Stimulated activated effector memory CD8-positive, alpha-beta T cell treated with anti-CD3 and anti-CD28 coated beads, Interleukin-12 subunit alpha, Interleukin-12 subunit beta, amount 100 ng/mL, for 72 hours (primary cell): ENCODE data around the gene SERPINE1.

Experiments
- ATAC-seq: fragments of 150-1000 bp; cut with Tn5 transposase; 2 replicates; pipeline ENCODE4 v1.10.0; 2021
- DNase-seq, 2 donors: peaks; one replicate each; pipeline ENCODE4 v3.0.0; 2021 to 2022; ENCODE audit warnings: low spot score in 2 of 2
- H3K27ac Mint-ChIP-seq: one replicate; pipeline ENCODE4 v1.8.0; 2022; ENCODE audit warnings: mild to moderate bottlenecking, mixed read lengths
- H3K36me3 Mint-ChIP-seq: one replicate; pipeline ENCODE4 v1.8.0; 2022; ENCODE audit warnings: mild to moderate bottlenecking, mixed read lengths
- H3K4me1 Mint-ChIP-seq: one replicate; pipeline ENCODE4 v1.8.0; 2022; ENCODE audit warnings: mixed read lengths
- H3K4me3 Mint-ChIP-seq: one replicate; pipeline ENCODE4 v1.8.0; 2022; ENCODE audit warnings: mild to moderate bottlenecking, mixed read lengths
- H3K9me3 Mint-ChIP-seq: one replicate; pipeline ENCODE4 v1.8.0; 2022; ENCODE audit warnings: mixed read lengths

SERPINE1 gene

DNA sequence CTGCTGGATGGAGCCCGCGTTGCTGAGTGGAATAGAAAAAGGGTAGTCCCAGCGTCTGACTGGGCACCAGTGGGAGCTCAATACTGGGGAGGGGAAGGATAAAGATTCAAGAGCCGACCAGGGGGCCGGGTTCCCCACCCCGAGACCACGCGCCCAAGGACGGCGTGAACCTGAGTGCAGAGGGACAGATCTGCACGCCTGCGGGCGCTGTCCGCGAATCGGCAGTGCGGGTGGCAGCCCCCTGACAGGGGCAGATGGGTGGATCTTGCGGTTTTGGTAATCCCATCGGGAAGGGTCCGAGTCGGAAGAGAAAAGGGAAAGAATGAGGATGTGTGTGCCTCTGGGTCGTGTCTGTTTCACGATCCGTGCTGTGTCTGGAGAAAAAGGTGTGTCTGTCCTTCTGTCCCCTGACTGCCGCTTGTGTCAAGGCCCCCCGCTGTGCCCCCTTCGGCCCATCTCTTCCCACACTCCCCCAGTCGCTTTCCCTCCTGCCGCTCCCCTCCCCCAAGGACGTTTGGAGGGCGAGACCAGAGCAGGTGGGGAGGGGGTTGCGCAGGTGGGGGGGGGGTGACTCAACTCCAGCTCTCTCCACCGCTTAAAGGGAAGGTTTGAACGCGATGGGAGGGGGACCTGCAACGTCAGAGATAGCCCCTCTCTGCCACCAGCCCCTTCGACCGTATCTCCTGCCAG is 39.2 kb downstream of the SERPINE1 start:
- ATAC-seq (no peak), DNase-seq (no peak)
- Mint-ChIP-seq H3K27ac (peak overlapping the region; percentile 86), H3K4me1 (peaks cover 62% of the 10 kb centered on the region), H3K9me3 (no peaks in the 10 kb centered on the region), H3K36me3 (peaks cover 27% of the 10 kb centered on the region), H3K4me3 (peak overlapping the region; percentile 89)

GRCh38 chr7:101166648-101166908 is 39.7 kb downstream of the SERPINE1 start:
- ATAC-seq, result no peak
- Mint-ChIP-seq H3K36me3 (peaks cover 27% of the 10 kb centered on the region), H3K4me1 (peaks cover 66% of the 10 kb centered on the region), H3K27ac (no peak overlapping the region), H3K9me3 (no peaks in the 10 kb centered on the region), H3K4me3 (peak overlapping the region; percentile 89)
- DNase-seq, result no peak

- Mint-ChIP-seq H3K27ac (no peak overlapping the region), H3K9me3 (no peaks in the 10 kb centered on the region), H3K4me1 (peaks cover 71% of the 10 kb centered on the region), H3K36me3 (peaks cover 27% of the 10 kb centered on the region), H3K4me3 (peak overlapping the region; percentile 89)
- ATAC-seq (no peak), DNase-seq (no peak)
Measured at GRCh38 chr7:101166909-101167644, 40.2 kb downstream of the SERPINE1 start.

DNA sequence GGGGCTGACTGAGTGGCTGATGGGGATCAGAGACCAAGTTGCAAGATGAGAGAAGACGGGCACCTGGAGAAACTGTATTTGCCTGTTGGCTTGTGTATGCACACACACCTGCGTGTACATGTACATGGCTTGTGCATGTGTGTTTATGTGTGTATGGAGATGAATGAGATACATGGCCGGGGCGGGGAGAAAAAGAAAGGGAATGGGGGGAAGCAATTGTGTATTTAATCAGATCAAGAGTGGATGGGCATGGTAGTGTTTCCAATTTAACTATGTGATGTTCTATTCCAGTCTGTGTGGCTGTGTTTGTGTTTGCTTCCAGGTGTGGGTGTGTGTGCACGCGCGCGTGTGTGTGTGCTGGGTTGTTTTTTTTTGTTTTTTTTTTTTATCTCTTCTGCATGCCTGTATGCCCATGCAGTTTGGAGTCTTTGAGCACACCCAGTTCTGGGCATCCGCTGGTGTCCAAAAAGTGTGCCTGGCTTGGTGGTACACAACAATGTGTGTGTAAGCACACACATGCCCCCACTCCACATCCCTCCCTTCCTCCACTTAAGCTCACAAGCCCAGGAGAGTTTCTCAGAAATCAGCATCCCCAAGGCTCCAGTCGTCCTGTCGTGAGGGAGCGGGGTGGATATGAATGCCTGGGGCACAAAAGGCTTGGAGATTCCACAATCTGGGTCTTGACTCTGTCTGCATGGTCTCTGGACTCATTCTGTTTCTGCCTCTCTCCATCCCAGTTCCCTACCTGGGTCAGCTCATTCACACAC is 40.9 kb downstream of the SERPINE1 start:
- H3K36me3 Mint-ChIP-seq, result peaks cover 27% of the 10 kb centered on the region
- peak overlapping the region; percentile 58 for H3K4me3 Mint-ChIP-seq
- no peaks in the 10 kb centered on the region for H3K9me3 Mint-ChIP-seq
- ATAC-seq (no peak), DNase-seq (no peak)
- peaks cover 74% of the 10 kb centered on the region for H3K4me1 Mint-ChIP-seq
- H3K27ac Mint-ChIP-seq, result no peak overlapping the region

GRCh38 chr7:101168412-101169049 is 41.6 kb downstream of the SERPINE1 start:
- no peak for ATAC-seq
- H3K4me3 Mint-ChIP-seq, result peak overlapping the region; percentile 58
- peaks cover 81% of the 10 kb centered on the region for H3K4me1 Mint-ChIP-seq
- peaks cover 23% of the 10 kb centered on the region for H3K36me3 Mint-ChIP-seq
- H3K27ac Mint-ChIP-seq, result no peak overlapping the region
- no peak for DNase-seq
- no peaks in the 10 kb centered on the region for H3K9me3 Mint-ChIP-seq

- Mint-ChIP-seq H3K4me1 (peaks cover 89% of the 10 kb centered on the region), H3K9me3 (no peaks in the 10 kb centered on the region), H3K4me3 (peak overlapping the region; percentile 58), H3K36me3 (peaks cover 21% of the 10 kb centered on the region), H3K27ac (no peak overlapping the region)
- DNase-seq (no peak), ATAC-seq (peak; percentile 2)
Measured at GRCh38 chr7:101169110-101169837, 42.4 kb downstream of the SERPINE1 start.

DNA sequence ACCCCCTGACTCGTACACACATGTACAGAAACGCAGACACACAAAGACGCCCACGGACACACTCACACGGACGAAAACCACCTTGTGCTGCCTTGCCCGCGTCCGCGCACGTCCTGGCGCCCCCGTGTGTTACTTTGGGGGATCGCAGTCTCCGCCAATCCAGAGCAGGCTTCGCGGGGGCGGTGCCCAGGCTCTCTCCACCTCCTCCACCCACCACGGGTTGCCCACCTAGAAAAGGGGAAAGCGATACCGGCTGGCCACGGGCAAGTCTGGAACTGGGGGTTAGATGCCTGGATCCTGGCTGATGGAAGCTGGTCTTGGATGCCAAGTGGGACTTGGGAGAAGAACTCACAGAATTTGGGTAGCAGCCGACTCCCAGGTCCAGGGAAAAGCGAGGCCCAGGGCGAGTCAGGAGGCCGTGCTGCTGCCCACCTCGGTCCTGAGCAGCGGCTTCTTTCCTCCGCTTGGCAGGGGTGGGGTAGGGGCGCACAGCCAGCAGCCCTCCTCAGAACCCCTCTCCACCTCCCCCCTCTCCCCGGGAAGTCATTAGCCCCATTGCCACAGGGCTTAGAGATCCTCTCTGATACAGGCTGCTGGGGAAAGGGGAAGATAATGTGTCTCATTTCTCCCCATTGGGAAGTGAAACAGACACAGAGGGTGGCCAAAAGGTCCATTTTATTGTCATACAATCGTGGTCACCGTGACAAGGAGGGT is 43.1 kb downstream of the SERPINE1 start:
- DNase-seq (peak; percentile 84 to 94), ATAC-seq (peak; percentile 55)
- Mint-ChIP-seq H3K9me3 (no peaks in the 10 kb centered on the region), H3K4me1 (peaks cover 90% of the 10 kb centered on the region), H3K4me3 (peak overlapping the region; percentile 58), H3K36me3 (peaks cover 17% of the 10 kb centered on the region), H3K27ac (no peak overlapping the region)

DNA sequence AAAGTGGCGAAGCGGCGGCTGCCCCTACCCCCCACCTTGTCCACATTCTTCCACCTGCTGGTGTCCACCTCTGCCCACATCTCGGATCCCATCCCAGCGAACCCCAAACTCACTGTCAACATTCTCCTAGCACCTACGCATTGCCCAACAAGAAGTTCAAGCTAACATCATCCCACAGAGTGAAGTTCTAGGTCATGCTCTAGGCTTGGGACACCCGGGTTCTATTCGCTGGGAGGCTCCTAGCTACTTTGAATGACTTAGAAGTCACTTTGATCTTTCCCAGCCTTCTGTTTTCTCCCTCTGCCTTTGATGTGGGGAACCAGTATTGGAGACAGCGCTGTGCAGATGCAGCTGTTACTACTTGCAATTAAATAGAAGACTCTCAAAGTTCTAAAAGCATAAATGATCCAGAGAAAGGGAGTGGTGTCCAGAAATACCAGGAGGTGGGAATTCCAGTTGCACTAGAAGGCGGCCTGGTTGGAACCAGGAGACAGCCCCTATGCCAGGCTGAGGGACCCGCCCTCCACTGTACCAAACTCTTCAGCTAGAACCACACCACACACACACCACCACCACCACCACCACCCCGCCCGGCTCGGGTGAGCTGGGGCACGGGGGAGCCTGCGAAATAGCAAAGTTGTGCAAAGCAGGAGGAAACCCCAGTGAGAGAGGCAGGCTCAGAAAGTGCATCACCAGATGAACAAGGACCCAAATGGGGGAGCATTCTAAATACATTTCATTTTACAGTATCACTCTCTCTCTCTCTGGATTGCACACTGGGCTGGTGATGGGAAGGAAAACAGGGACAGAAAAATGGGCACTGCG is 43.9 kb downstream of the SERPINE1 start:
- H3K27ac Mint-ChIP-seq, result no peak overlapping the region
- H3K4me1 Mint-ChIP-seq, result peaks cover 85% of the 10 kb centered on the region
- no peak for ATAC-seq
- H3K4me3 Mint-ChIP-seq, result peak overlapping the region; percentile 34
- peaks cover 8% of the 10 kb centered on the region for H3K36me3 Mint-ChIP-seq
- DNase-seq, result no peak
- H3K9me3 Mint-ChIP-seq, result no peaks in the 10 kb centered on the region

GRCh38 chr7:101171442-101171837 is 44.5 kb downstream of the SERPINE1 start:
- Mint-ChIP-seq H3K36me3 (peaks cover 6% of the 10 kb centered on the region), H3K4me3 (peak overlapping the region; percentile 34), H3K4me1 (peaks cover 79% of the 10 kb centered on the region), H3K9me3 (no peaks in the 10 kb centered on the region), H3K27ac (no peak overlapping the region)
- ATAC-seq (no peak), DNase-seq (no peak)

- ATAC-seq (no peak), DNase-seq (no peak)
- peaks cover 6% of the 10 kb centered on the region for H3K36me3 Mint-ChIP-seq
- peak overlapping the region; percentile 60 for H3K4me3 Mint-ChIP-seq
- no peak overlapping the region for H3K27ac Mint-ChIP-seq
- H3K9me3 Mint-ChIP-seq, result no peaks in the 10 kb centered on the region
- peaks cover 72% of the 10 kb centered on the region for H3K4me1 Mint-ChIP-seq
Measured at GRCh38 chr7:101172005-101172853, 45.3 kb downstream of the SERPINE1 start.

DNA sequence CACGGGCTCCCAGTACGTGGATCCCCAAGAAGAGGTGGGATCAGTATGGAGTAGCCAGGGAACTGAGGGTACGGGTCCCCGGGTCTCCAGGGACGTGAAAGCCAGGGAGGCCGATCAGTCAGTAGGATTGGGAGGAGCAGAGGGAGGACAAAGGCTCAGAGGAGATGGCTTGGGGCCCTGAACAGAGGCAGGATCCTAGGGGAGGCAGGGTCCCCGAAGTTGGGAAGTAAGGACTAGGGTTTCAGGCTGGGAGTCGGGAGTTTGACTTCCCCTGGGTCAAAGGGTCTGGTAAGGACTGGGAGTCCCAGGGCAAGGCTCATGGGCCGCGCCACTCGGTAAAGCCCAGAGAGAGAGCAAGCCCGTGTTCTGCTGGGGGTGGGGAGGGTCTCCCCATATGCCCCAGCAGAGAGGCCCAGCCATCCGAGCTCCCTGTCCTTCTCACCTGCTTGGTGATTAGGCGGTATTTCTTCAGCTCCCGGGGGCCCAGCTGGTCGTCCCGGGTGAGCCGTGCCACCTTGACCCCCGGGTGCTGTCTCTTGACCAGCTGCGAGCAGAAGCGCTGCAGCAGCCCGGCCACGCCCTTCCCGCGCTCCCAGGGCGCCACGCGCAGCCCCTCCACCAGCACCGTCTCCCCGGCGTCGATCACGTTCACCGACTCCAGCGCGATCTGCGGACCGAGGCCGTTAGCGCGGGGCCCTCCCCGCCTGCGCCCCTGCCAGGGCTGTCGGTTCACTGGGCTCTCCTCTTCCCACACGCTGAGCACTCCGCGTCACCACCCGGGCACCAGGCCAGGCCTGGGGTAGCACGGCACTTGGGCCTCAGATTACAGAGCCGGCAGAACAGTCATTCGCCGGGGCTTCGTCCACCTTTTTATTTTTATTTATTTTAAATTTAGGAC is 46.2 kb downstream of the SERPINE1 start:
- H3K36me3 Mint-ChIP-seq, result peaks cover 6% of the 10 kb centered on the region
- no peak for DNase-seq
- peak overlapping the region; percentile 60 for H3K4me3 Mint-ChIP-seq
- peaks cover 65% of the 10 kb centered on the region for H3K4me1 Mint-ChIP-seq
- peak; percentile 34 for ATAC-seq
- no peak overlapping the region for H3K27ac Mint-ChIP-seq
- no peaks in the 10 kb centered on the region for H3K9me3 Mint-ChIP-seq

DNA sequence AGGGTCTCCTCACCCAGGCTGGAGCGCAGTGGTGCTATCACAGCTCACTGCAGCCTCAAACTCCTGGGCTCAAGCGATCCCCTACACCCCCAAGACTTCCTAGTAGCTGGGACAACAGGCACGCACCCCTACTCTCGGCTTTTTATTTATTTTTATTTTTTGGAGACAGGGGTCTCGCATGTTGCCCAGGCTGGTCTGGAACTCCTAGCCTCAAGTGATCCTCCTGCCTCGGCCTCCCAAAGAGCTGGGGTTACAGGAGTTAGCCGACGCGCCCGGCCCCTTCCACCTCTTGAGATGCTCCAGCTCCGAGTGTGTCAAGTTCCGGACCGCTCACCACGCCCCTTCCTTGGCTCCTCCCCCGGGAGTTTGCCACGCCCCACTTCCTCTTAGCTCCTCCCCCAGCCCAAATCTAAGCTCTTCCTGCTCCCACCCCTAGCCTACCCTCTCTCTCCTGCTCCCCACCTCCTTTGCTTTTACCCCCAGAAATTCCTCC is 46.9 kb downstream of the SERPINE1 start:
- Mint-ChIP-seq H3K36me3 (peaks cover 6% of the 10 kb centered on the region), H3K4me1 (peaks cover 59% of the 10 kb centered on the region), H3K9me3 (no peaks in the 10 kb centered on the region), H3K27ac (no peak overlapping the region), H3K4me3 (peak overlapping the region; percentile 60)
- peak; percentile 59 to 90 for DNase-seq
- peak; percentile 70 for ATAC-seq
